Thoracic aorta (tissue), 2 donors: ENCODE data around the gene SLC35F1. TPM values are rescaled to one million over a fixed set of nuclear protein-coding genes. Genes with fewer than 3 reads are reported as not detected.

ENCODE experiments used
- ATAC-seq: fragments of 150-250 bp; one replicate; pipeline ENCODE4 v1.8.0; 2017; ENCODE audit warnings: low read depth; ENCODE audit not compliant: insufficient number of reproducible peaks, low FRiP score
- DNase-seq: peaks from one replicate; pipeline ENCODE4 v3.0.0-alpha.2; 2020; ENCODE audit warnings: low spot score
- H3K27ac ChIP-seq, 2 donors: fragments of 200-600 bp; sonication (generic); 1 replicate in 1 of 2; 2 replicates in 1 of 2; pipeline ENCODE4 v1.5.1; 2016; ENCODE audit warnings: mild to moderate bottlenecking in 2 of 2, moderate library complexity in 2 of 2
- H3K27me3 ChIP-seq: fragments of 200-600 bp; sonication (generic); replicated peaks from 2 replicates; pipeline ENCODE4 v1.6.0; 2016; ENCODE audit warnings: mild to moderate bottlenecking; ENCODE audit not compliant: insufficient read depth
- H3K36me3 ChIP-seq: fragments of 200-600 bp; sonication (generic); one replicate; pipeline ENCODE4 v1.5.1; 2016
- H3K4me1 ChIP-seq, 2 donors: fragments of 200-600 bp; sonication (generic); 1 replicate in 1 of 2; 2 replicates in 1 of 2; pipeline versions ENCODE4 v1.5.1 to v1.6.0; 2016; ENCODE audit warnings: low read depth in 2 of 2, mild to moderate bottlenecking in 1 of 2; ENCODE audit not compliant: control insufficient read depth in 1 of 2
- H3K4me3 ChIP-seq: fragments of 200-600 bp; sonication (generic); 2 replicates; pipeline ENCODE4 v1.5.1; 2016; ENCODE audit warnings: mild to moderate bottlenecking
- H3K9me3 ChIP-seq: fragments of 200-600 bp; sonication (generic); 2 replicates; pipeline ENCODE4 v1.5.1; 2016
- CTCF ChIP-seq: fragments of 200-600 bp; sonication (generic); IDR thresholded peaks from one replicate; pipeline ENCODE4 v1.5.1; 2019; ENCODE audit warnings: antibody characterized with exemption
- total RNA-seq, 2 donors: library from RNA; depleted of rRNA; stranded (reverse); fragments of >200 nt; gene quantifications; one replicate each; pipeline versions ENCODE4 v1.1.0 to v1.2.3, GENCODE V29; 2016

Gene SLC35F1
- total RNA-seq, 2 donors from 2014 or later = 0.81 to 3.0 TPM

GRCh38 chr6:118324116-118324515, 417.1 kb downstream of the SLC35F1 start:
- TF ChIP-seq CTCF = no peak
- Histone ChIP-seq H3K4me1 (peaks cover 41 to 73% of the 10 kb centered on the region in 2 donors), H3K9me3 (no peaks in the 10 kb centered on the region), H3K27ac (peak overlapping the region; percentile 49 to 70), H3K4me3 (no peak overlapping the region), H3K27me3 (no peaks in the 10 kb centered on the region), H3K36me3 (no peaks in the 10 kb centered on the region)
- ATAC-seq (no peak), DNase-seq (no peak)

- Histone ChIP-seq H3K4me3 (no peak overlapping the region), H3K36me3 (no peaks in the 10 kb centered on the region), H3K9me3 (no peaks in the 10 kb centered on the region), H3K4me1 (peaks cover 29 to 61% of the 10 kb centered on the region in 2 donors), H3K27ac (peak overlapping the region; percentile 66 to 70), H3K27me3 (no peaks in the 10 kb centered on the region)
- DNase-seq (peak; percentile 15), ATAC-seq (no peak)
- TF ChIP-seq CTCF = no peak
These were observed 418.3 kb downstream of the SLC35F1 start for GRCh38 chr6:118325220-118325860.

- H3K27me3 ChIP-seq = no peaks in the 10 kb centered on the region
- ATAC-seq (no peak), DNase-seq (no peak)
- H3K4me3 ChIP-seq = no peak overlapping the region
- H3K4me1 ChIP-seq = peaks cover 17 to 47% of the 10 kb centered on the region in 2 donors
- no peak for TF ChIP-seq CTCF
- H3K36me3 ChIP-seq = no peaks in the 10 kb centered on the region
- no peaks in the 10 kb centered on the region for H3K9me3 ChIP-seq
- H3K27ac ChIP-seq = peak overlapping the region; percentile 66 to 70
These were observed 419.6 kb downstream of the SLC35F1 start for GRCh38 chr6:118326712-118327111.

- peak overlapping the region; percentile 66 to 70 for H3K27ac ChIP-seq
- DNase-seq (no peak), ATAC-seq (no peak)
- no peaks in the 10 kb centered on the region for H3K27me3 ChIP-seq
- no peaks in the 10 kb centered on the region for H3K36me3 ChIP-seq
- TF ChIP-seq CTCF = no peak
- H3K9me3 ChIP-seq = no peaks in the 10 kb centered on the region
- no peak overlapping the region for H3K4me3 ChIP-seq
- peaks cover 17 to 42% of the 10 kb centered on the region in 2 donors for H3K4me1 ChIP-seq
These were observed 420.2 kb downstream of the SLC35F1 start for GRCh38 chr6:118327237-118327636.

- Histone ChIP-seq H3K9me3 (no peaks in the 10 kb centered on the region), H3K27ac (no peak overlapping the region), H3K27me3 (no peaks in the 10 kb centered on the region), H3K4me1 (peaks cover 0 to 1% of the 10 kb centered on the region in 2 donors), H3K4me3 (no peak overlapping the region), H3K36me3 (no peaks in the 10 kb centered on the region)
- no peak for TF ChIP-seq CTCF
- DNase-seq (no peak), ATAC-seq (no peak)
These were observed 426.7 kb downstream of the SLC35F1 start for GRCh38 chr6:118333772-118334171.
